Measurements from ENCODE around the gene HOXC9. TPM values are rescaled to one million over a fixed set of nuclear protein-coding genes. Genes with fewer than 3 reads are reported as not detected.

HOXC9 gene
- polyA plus RNA-seq, 6 donors from 2014 or later = not detected

DNA sequence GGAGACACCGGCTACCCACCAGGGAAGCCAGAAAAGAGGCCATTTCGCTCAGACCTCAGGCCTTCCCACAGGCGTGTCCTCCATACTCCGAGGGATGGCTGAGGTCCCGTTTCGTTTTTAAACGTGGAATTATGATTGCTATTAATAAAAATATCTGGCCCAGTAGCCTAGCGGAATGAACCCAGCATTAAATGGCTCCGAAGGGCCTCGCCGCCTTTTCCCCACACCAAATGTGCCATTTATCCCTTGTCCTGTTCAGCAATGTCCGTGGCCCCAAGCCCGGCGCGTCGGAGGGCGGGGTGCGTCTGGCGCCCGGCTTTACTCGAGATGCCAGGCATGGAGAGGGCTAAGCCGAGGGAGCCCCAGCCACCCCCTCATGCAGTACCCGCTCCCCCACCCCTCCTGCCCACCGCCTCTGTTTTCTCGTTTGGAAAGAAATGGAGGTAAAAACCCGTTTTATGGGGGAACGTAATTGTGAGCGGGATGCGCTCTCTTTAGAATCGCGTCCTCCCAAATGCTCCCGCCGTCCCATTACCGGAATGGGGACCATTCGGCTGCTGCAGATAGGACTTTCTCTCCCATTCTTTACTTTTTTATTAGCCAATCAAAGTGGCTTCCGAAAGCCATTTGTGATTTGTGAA is 14.5 kb downstream of the HOXC9 start:
- Mint-ChIP-seq H3K4me3 (peak overlapping the region in 5 of 8 donors; percentile 36 to 79 (median 60)), H3K4me1 (peaks cover 36 to 48% (median 38%) of the 10 kb centered on the region in 3 donors), H3K27ac (peak overlapping the region in 3 of 6 donors; percentile 47 to 91 (median 91)), H3K9me3 (peaks cover 0 to 12% (median 2%) of the 10 kb centered on the region in 7 donors), H3K27me3 (peaks cover 65 to 84% (median 83%) of the 10 kb centered on the region in 3 donors), H3K36me3 (no peaks in the 10 kb centered on the region)
- ATAC-seq (ENCODE audit: low read depth in 2 of 2) (no peak), DNase-seq (no peak)

GRCh38 chr12:54015018-54015931 is 15.3 kb downstream of the HOXC9 start:
- no peaks in the 10 kb centered on the region for H3K36me3 Mint-ChIP-seq
- H3K9me3 Mint-ChIP-seq = peaks cover 0 to 13% (median 3%) of the 10 kb centered on the region in 7 donors
- H3K27me3 Mint-ChIP-seq = peaks cover 71 to 84% (median 83%) of the 10 kb centered on the region in 3 donors
- H3K4me3 Mint-ChIP-seq = peak overlapping the region in 4 of 8 donors; percentile 36 to 79 (median 52)
- H3K27ac Mint-ChIP-seq = peak overlapping the region in 4 of 6 donors; percentile 47 to 91 (median 84)
- H3K4me1 Mint-ChIP-seq = peaks cover 34 to 49% (median 35%) of the 10 kb centered on the region in 3 donors
- ATAC-seq (ENCODE audit: low read depth in 2 of 2) (no peak), DNase-seq (no peak)

- peaks cover 67 to 83% (median 82%) of the 10 kb centered on the region in 3 donors for H3K27me3 Mint-ChIP-seq
Observed at GRCh38 chr12:54016051-54016450, 16.1 kb downstream of the HOXC9 start.

DNA sequence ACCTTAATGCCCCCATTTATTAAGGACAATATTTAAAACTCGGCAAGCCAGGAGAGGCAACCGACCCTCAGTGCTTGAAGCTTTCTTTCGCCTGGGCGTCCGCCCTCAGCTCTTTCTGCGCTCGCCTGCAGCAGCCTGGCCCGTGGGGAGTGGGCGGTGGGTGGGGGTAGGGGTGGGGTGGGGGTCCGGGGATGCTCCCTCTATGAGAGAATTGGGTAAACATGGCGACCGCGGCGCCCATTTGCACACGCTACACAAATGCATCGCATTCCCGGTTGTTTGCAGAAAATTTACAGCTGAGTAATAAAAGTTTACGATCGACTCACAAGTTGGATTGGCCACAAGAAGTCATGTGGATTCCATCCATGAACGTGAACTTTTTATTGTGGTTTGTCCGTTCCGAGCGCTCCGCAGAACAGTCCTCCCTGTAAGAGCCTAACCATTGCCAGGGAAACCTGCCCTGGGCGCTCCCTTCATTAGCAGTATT is 16.6 kb downstream of the HOXC9 start:
- H3K9me3 Mint-ChIP-seq = peaks cover 0 to 13% (median 3%) of the 10 kb centered on the region in 7 donors
- peak overlapping the region in 1 of 6 donors; percentile 70 for H3K27ac Mint-ChIP-seq
- H3K4me1 Mint-ChIP-seq = peaks cover 24 to 41% (median 28%) of the 10 kb centered on the region in 3 donors
- H3K27me3 Mint-ChIP-seq = peaks cover 67 to 83% (median 82%) of the 10 kb centered on the region in 3 donors
- H3K36me3 Mint-ChIP-seq = no peaks in the 10 kb centered on the region
- DNase-seq (no peak), ATAC-seq (ENCODE audit: low read depth in 2 of 2) (no peak)
- H3K4me3 Mint-ChIP-seq = no peak overlapping the region

More at GRCh38 chr12:54016051-54016450, 16.1 kb downstream of the HOXC9 start:
- peak overlapping the region in 2 of 6 donors; percentile 48 to 70 for H3K27ac Mint-ChIP-seq
- H3K36me3 Mint-ChIP-seq = no peaks in the 10 kb centered on the region
- H3K4me3 Mint-ChIP-seq = peak overlapping the region in 1 of 8 donors; percentile 32
- ATAC-seq (ENCODE audit: low read depth in 2 of 2) (no peak), DNase-seq (no peak)
- peaks cover 29 to 46% (median 33%) of the 10 kb centered on the region in 3 donors for H3K4me1 Mint-ChIP-seq
- H3K9me3 Mint-ChIP-seq = peaks cover 0 to 13% (median 3%) of the 10 kb centered on the region in 7 donors

- peaks cover 0 to 13% (median 3%) of the 10 kb centered on the region in 7 donors for H3K9me3 Mint-ChIP-seq
- peak overlapping the region in 3 of 6 donors; percentile 53 to 88 (median 81) for H3K27ac Mint-ChIP-seq
- peaks cover 68 to 83% (median 82%) of the 10 kb centered on the region in 3 donors for H3K27me3 Mint-ChIP-seq
- no peaks in the 10 kb centered on the region for H3K36me3 Mint-ChIP-seq
- DNase-seq (no peak), ATAC-seq (ENCODE audit: low read depth in 2 of 2) (peak; percentile 24 to 29)
- peaks cover 22 to 36% (median 25%) of the 10 kb centered on the region in 3 donors for H3K4me1 Mint-ChIP-seq
- peak overlapping the region; percentile 61 to 94 (median 86) for H3K4me3 Mint-ChIP-seq
Observed at GRCh38 chr12:54017027-54017788, 17.2 kb downstream of the HOXC9 start.

GRCh38 chr12:54017878-54018467 is 18.0 kb downstream of the HOXC9 start:
- no peaks in the 10 kb centered on the region for H3K36me3 Mint-ChIP-seq
- ATAC-seq (ENCODE audit: low read depth in 2 of 2) = peak; percentile 78
- peak overlapping the region in 3 of 6 donors; percentile 31 to 88 (median 53) for H3K27ac Mint-ChIP-seq
- H3K4me3 Mint-ChIP-seq = peak overlapping the region; percentile 61 to 94 (median 86)
- peaks cover 0 to 12% (median 3%) of the 10 kb centered on the region in 7 donors for H3K9me3 Mint-ChIP-seq
- peak; percentile 67 for DNase-seq
- peaks cover 22 to 36% (median 25%) of the 10 kb centered on the region in 3 donors for H3K4me1 Mint-ChIP-seq
- H3K27me3 Mint-ChIP-seq = peaks cover 66 to 84% (median 82%) of the 10 kb centered on the region in 3 donors

- no peaks in the 10 kb centered on the region for H3K36me3 Mint-ChIP-seq
- peaks cover 66 to 84% (median 82%) of the 10 kb centered on the region in 3 donors for H3K27me3 Mint-ChIP-seq
- H3K4me1 Mint-ChIP-seq = peaks cover 22 to 36% (median 25%) of the 10 kb centered on the region in 3 donors
- ATAC-seq (ENCODE audit: low read depth in 2 of 2) = no peak
- no peak for DNase-seq
- H3K4me3 Mint-ChIP-seq = peak overlapping the region; percentile 61 to 91 (median 78)
- peaks cover 0 to 12% (median 3%) of the 10 kb centered on the region in 7 donors for H3K9me3 Mint-ChIP-seq
- peak overlapping the region in 3 of 6 donors; percentile 31 to 88 (median 53) for H3K27ac Mint-ChIP-seq
Observed at GRCh38 chr12:54018468-54018984, 18.6 kb downstream of the HOXC9 start.

DNA sequence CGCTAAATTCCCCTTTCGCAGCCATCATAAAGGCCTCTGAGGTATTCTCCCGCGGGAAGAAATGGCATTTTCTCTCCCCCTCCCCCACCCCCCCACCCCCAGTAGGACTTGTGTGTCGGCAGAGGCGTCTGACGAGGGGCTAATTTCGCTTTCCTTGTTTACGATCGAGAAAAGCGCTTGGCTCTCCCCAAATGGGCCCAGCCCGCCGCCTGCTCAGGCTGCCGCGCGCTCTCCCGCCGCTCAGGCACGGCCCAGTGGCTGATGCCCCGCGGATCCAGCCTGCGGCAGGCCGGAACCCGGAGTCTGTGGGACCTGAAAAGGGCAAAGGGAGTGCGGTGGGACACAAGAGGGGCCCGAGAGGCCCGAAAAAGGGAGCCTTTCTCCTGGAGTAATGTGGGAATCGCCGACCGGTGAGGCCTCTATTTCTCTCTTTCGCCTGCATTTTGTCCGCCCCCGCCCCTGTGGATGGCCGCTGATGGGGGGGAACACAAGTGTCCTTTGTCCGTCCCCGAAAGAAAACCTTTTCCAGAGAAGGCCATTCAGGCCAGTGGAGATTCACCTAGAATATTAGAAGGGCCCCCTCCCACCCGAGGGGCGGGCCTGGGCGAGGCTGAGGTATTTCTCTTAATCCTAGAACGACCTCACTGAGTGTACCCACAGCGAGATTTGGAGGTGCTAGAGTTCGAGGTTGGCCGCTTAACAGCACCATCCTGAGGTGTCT is 19.3 kb downstream of the HOXC9 start:
- Mint-ChIP-seq H3K27ac (peak overlapping the region in 3 of 6 donors; percentile 71 to 93 (median 89)), H3K4me3 (peak overlapping the region; percentile 41 to 76 (median 60)), H3K36me3 (no peaks in the 10 kb centered on the region), H3K4me1 (peaks cover 22 to 36% (median 25%) of the 10 kb centered on the region in 3 donors), H3K27me3 (peaks cover 66 to 84% (median 82%) of the 10 kb centered on the region in 3 donors), H3K9me3 (peaks cover 0 to 12% (median 3%) of the 10 kb centered on the region in 7 donors)
- ATAC-seq (ENCODE audit: low read depth in 2 of 2) (no peak), DNase-seq (no peak)

DNA sequence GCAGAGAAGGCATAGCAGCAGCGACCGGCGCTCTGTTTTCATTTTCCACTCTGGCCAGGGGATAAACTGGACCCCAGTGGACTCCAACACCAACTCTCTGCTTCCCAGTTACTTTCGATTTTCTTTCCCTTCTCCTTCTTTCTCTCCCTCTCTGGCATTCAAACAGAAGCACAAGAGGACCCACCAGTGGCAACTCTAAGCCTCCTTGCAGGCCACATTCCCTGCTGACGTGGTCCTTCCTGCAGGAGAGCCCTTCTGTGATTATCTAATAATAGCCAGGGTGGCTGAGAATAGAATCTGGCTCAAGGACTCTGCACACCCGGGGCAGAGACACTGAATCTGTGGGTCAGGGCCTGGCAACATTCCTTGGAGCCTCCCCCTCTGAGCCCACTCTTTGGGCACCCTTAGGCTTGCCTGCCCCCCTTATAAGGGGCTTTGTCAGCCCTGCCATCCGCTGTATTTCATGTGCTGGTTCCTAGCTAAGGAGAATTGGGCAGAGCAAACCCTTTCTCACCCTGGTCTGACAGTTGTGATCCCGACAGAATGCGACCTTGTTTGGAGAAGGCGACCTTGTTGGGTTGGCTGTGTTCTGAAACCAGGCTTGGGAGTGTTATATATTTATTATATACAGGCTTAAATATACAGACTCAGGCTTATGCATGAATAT is 20.1 kb downstream of the HOXC9 start:
- Mint-ChIP-seq H3K27ac (peak overlapping the region in 1 of 6 donors; percentile 89), H3K4me1 (peaks cover 18 to 28% (median 21%) of the 10 kb centered on the region in 3 donors), H3K9me3 (peaks cover 0 to 9% (median 3%) of the 10 kb centered on the region in 7 donors), H3K27me3 (peaks cover 66 to 83% (median 82%) of the 10 kb centered on the region in 3 donors), H3K4me3 (peak overlapping the region in 5 of 8 donors; percentile 29 to 76 (median 46)), H3K36me3 (no peaks in the 10 kb centered on the region)
- DNase-seq (no peak), ATAC-seq (ENCODE audit: low read depth in 2 of 2) (no peak)

DNA sequence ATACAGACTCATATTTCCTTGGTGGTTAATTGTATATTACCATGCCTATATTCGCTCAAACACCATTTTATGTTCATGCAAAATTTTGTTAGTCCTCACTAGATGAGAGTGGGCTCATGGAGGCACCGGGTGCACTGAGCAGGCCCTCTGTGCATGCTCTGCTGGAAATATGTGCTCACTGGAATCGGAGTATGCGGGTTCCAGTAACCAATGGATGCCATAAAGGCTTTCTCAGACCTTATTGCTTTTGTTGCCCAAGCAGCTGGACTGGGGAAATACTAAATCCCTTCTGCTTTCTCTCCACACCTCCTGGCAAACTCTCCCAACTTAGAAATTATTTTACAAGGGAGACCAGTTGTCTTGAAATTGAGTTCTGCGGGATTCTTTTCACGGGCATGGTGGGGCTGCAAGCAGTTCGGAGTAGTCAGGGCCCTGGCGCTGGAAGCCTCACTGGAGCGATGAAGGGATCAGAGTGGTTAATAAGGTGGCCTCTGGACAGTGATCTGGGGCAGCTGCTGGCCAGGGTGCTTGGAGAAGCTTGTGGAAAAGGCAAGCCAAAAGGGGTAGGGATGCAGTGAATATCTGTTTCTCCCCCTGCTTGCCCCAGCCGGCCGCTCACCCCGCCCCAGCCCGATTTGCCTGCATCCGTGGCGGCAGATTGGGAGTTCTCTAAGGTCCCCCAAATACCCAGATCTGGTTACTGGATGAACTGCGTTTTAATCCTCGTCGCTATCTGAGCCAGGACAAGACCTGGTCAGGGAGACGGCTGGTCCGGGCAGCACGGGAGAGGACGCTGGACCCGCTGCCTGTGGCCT is 20.8 kb downstream of the HOXC9 start:
- DNase-seq (no peak), ATAC-seq (ENCODE audit: low read depth in 2 of 2) (no peak)
- Mint-ChIP-seq H3K27me3 (peaks cover 65 to 84% (median 82%) of the 10 kb centered on the region in 3 donors), H3K9me3 (peaks cover 0 to 4% (median 3%) of the 10 kb centered on the region in 7 donors), H3K4me1 (peaks cover 18 to 26% (median 19%) of the 10 kb centered on the region in 3 donors), H3K27ac (no peak overlapping the region), H3K4me3 (no peak overlapping the region), H3K36me3 (no peaks in the 10 kb centered on the region)

Data from naive B cell (primary cell).